GM19099 (cell line): ENCODE results near the gene YPEL3.
A peak's percentile ranks its signal among the peaks of the same experiment; 100 is the strongest.

Experiments used
- POLR2A ChIP-seq: IDR thresholded peaks from 3 replicates; pipeline ENCODE4 v1.6.1; 2011; ENCODE audit warnings: low read depth; ENCODE audit not compliant: insufficient read length; ENCODE audit errors: extremely low read depth

Gene YPEL3

GRCh38 chr16:30108059-30108850 lies 12.2 kb upstream of the YPEL3 start:
- TF ChIP-seq POLR2A: no peak

GRCh38 chr16:30104492-30104891 lies 8.5 kb upstream of the YPEL3 start:
- TF ChIP-seq POLR2A: no peak

GRCh38 chr16:30104090-30104489 lies 8.1 kb upstream of the YPEL3 start:
- TF ChIP-seq POLR2A: no peak

GRCh38 chr16:30096862-30097563 lies 1.0 kb upstream of the YPEL3 start:
- TF ChIP-seq POLR2A: no peak

GRCh38 chr16:30095166-30096078 lies 591 bp downstream of the YPEL3 start:
- no peak for TF ChIP-seq POLR2A

GRCh38 chr16:30094541-30095165 lies 1.4 kb downstream of the YPEL3 start:
- TF ChIP-seq POLR2A: no peak

- peak; percentile 45 for TF ChIP-seq POLR2A
Measured at GRCh38 chr16:30092373-30093010, 3.5 kb downstream of the YPEL3 start.

- peak; percentile 73 for TF ChIP-seq POLR2A
Measured at GRCh38 chr16:30091474-30092372, 4.3 kb downstream of the YPEL3 start, which contains the start of gene TBX6. Gene TBX6 (minus strand): TSS chr16:30091924. CDS start chr16:30091193, 731 bp downstream.

GRCh38 chr16:30090610-30091331 lies 5.2 kb downstream of the YPEL3 start:
- TF ChIP-seq POLR2A: no peak

GRCh38 chr16:30088832-30089624 lies 7.0 kb downstream of the YPEL3 start:
- TF ChIP-seq POLR2A: no peak

GRCh38 chr16:30088237-30088831 lies 7.7 kb downstream of the YPEL3 start:
- TF ChIP-seq POLR2A: no peak
